Activated CD8-positive, alpha-beta memory T cell treated with anti-CD3 and anti-CD28 coated beads for 24 hours (primary cell): ENCODE measurements around the gene SLC34A3.
A peak's percentile ranks its signal among the peaks of the same experiment; 100 is the strongest.

Experiments
- DNase-seq: peaks from one replicate; pipeline ENCODE4 v3.0.0-alpha.2; 2020

The SLC34A3 gene

GRCh38 chr9:137218754-137219271 is 11.9 kb upstream of the SLC34A3 start:
- no peak for DNase-seq

- no peak for DNase-seq
Observed at GRCh38 chr9:137219757-137220316, 10.9 kb upstream of the SLC34A3 start.

- no peak for DNase-seq
Observed at GRCh38 chr9:137220317-137221094, 10.2 kb upstream of the SLC34A3 start.

GRCh38 chr9:137221095-137221505 is 9.6 kb upstream of the SLC34A3 start:
- DNase-seq = no peak

- no peak for DNase-seq
Observed at GRCh38 chr9:137221506-137222111, 9.1 kb upstream of the SLC34A3 start.

- DNase-seq = peak; percentile 76
Observed at GRCh38 chr9:137222190-137223077, 8.3 kb upstream of the SLC34A3 start, which contains the start of gene RNF208. Gene RNF208, minus strand, starts transcription at chr9:137222240. Its CDS starts 1,028 bp downstream, at chr9:137221212.

- peak; percentile 98 for DNase-seq
Observed at GRCh38 chr9:137223078-137223970, 7.4 kb upstream of the SLC34A3 start.

- no peak for DNase-seq
Observed at GRCh38 chr9:137224830-137225694, 5.6 kb upstream of the SLC34A3 start, which contains the start of gene CYSRT1. Gene CYSRT1, plus strand, starts transcription at chr9:137225174. Its CDS starts 448 bp downstream, at chr9:137225622.

GRCh38 chr9:137225699-137226331 is 4.9 kb upstream of the SLC34A3 start:
- no peak for DNase-seq

GRCh38 chr9:137226338-137227053 is 4.2 kb upstream of the SLC34A3 start:
- DNase-seq = no peak

- peak; percentile 92 for DNase-seq
Observed at GRCh38 chr9:137227054-137227852, 3.4 kb upstream of the SLC34A3 start, which contains the start of gene RNF224. Gene RNF224, plus strand, starts transcription at chr9:137227502. Its CDS starts 834 bp downstream, at chr9:137228336.

- no peak for DNase-seq
Observed at GRCh38 chr9:137227853-137228505, 2.7 kb upstream of the SLC34A3 start.

- DNase-seq = no peak
Observed at GRCh38 chr9:137228506-137228967, 2.2 kb upstream of the SLC34A3 start.

- no peak for DNase-seq
Observed at GRCh38 chr9:137228968-137229896, 1.5 kb upstream of the SLC34A3 start.

GRCh38 chr9:137229903-137230704 is 597 bp upstream of the SLC34A3 start:
- no peak for DNase-seq
